HPDE6-E6E7 (cell line): ENCODE results near the gene PTCH1.

Experiments used
- DNase-seq: peaks from one replicate; pipeline ENCODE4 v3.0.0; 2011; ENCODE audit warnings: missing footprints; ENCODE audit errors: extremely low spot score

The PTCH1 gene

GRCh38 chr9:95440447-95440846, 76.3 kb downstream of the PTCH1 start:
- no peak for DNase-seq

GRCh38 chr9:95438561-95439357, 78.0 kb downstream of the PTCH1 start:
- no peak for DNase-seq

GRCh38 chr9:95437559-95437958, 79.2 kb downstream of the PTCH1 start:
- DNase-seq = no peak

GRCh38 chr9:95436416-95436815, 80.4 kb downstream of the PTCH1 start:
- no peak for DNase-seq

GRCh38 chr9:95435074-95435728, 81.6 kb downstream of the PTCH1 start:
- no peak for DNase-seq

- no peak for DNase-seq
These were observed 82.4 kb downstream of the PTCH1 start for GRCh38 chr9:95434116-95435073.

- DNase-seq = no peak
These were observed 83.5 kb downstream of the PTCH1 start for GRCh38 chr9:95433096-95433819.

- DNase-seq = no peak
These were observed 85.5 kb downstream of the PTCH1 start for GRCh38 chr9:95431286-95431685.

GRCh38 chr9:95429948-95430620, 86.7 kb downstream of the PTCH1 start:
- no peak for DNase-seq

GRCh38 chr9:95429096-95429495, 87.7 kb downstream of the PTCH1 start:
- DNase-seq = no peak

GRCh38 chr9:95425910-95426551, 90.7 kb downstream of the PTCH1 start:
- DNase-seq = peak; percentile 14

GRCh38 chr9:95422650-95423049, 94.1 kb downstream of the PTCH1 start:
- DNase-seq = no peak

GRCh38 chr9:95420518-95420917, 96.3 kb downstream of the PTCH1 start:
- DNase-seq = no peak

GRCh38 chr9:95419444-95419843, 97.3 kb downstream of the PTCH1 start:
- DNase-seq = no peak

- DNase-seq = no peak
These were observed 101.6 kb downstream of the PTCH1 start for GRCh38 chr9:95415158-95415557.

- DNase-seq = no peak
These were observed 103.0 kb downstream of the PTCH1 start for GRCh38 chr9:95413793-95414192.

GRCh38 chr9:95411054-95411892, 105.5 kb downstream of the PTCH1 start:
- no peak for DNase-seq

- peak; percentile 66 for DNase-seq
These were observed 106.9 kb downstream of the PTCH1 start for GRCh38 chr9:95409650-95410426.

- DNase-seq = no peak
These were observed 109.2 kb downstream of the PTCH1 start for GRCh38 chr9:95407524-95407923.
